ENCODE measurements around the gene PITHD1. TPM values are rescaled to one million over a fixed set of nuclear protein-coding genes. Genes with fewer than 3 reads are reported as not detected.

PITHD1 gene
- total and polyA plus RNA-seq, 8 donors: 18.1 to 62.0 (median 41.3) TPM

- Histone ChIP-seq H3K4me3 (peak within 1 kb of the TSS; percentile 70 to 87 (median 82)), H3K27ac (peak within 1 kb of the TSS; percentile 82 to 88 (median 84)), H3K4me1 (peaks cover 48 to 58% (median 55%) of the 10 kb centered on the region in 4 donors), H3K36me3 (peaks cover 43 to 62% (median 61%) of the 10 kb centered on the region in 4 donors), H3K9me3 (no peaks in the 10 kb centered on the region), H3K27me3 (no peaks in the 10 kb centered on the region)
- TF ChIP-seq POLR2A (IDR thresholded peaks at IDR 0.05): no peak
- TF ChIP-seq EP300 (IDR thresholded peaks at IDR 0.05): no peak
- TF ChIP-seq POLR2AphosphoS5 (IDR thresholded peaks at IDR 0.05): peak; percentile 64 to 96 (median 75)
- DNase-seq: peak; percentile 96 to 97
- intact Hi-C loops (cut with DNase I; ENCODE audit: low total_unique reads): no loop called here
- 1% methylated on average over 29 to 47 of the region's 47 CpGs for WGBS, 5 donors
Observed at GRCh38 chr1:23790696-23791515, 12.7 kb downstream of the PITHD1 start, which contains the start of gene LYPLA2. LYPLA2 (plus strand) TSS chr1:23791145; CDS start chr1:23792683, 1,538 bp downstream.

- DNase-seq: peak; percentile 49 to 60
- H3K27ac ChIP-seq: peak overlapping the region; percentile 82 to 88 (median 84)
- H3K36me3 ChIP-seq: peaks cover 41 to 62% (median 61%) of the 10 kb centered on the region in 4 donors
- no peaks in the 10 kb centered on the region for H3K27me3 ChIP-seq
- no peaks in the 10 kb centered on the region for H3K9me3 ChIP-seq
- H3K4me1 ChIP-seq: peaks cover 53 to 65% (median 62%) of the 10 kb centered on the region in 4 donors
- intact Hi-C loops (cut with DNase I; ENCODE audit: low total_unique reads): no loop called here
- H3K4me3 ChIP-seq: peak overlapping the region; percentile 70 to 87 (median 82)
- WGBS, 5 donors: 0 to 2% (median 1%) methylated on average over 7 to 15 of the region's 15 CpGs
- TF ChIP-seq EP300 (IDR thresholded peaks at IDR 0.05): no peak
- TF ChIP-seq POLR2AphosphoS5 (IDR thresholded peaks at IDR 0.05): no peak
- no peak for TF ChIP-seq POLR2A (IDR thresholded peaks at IDR 0.05)
- no peak for TF ChIP-seq CTCF (IDR thresholded peaks at IDR 0.05)
Observed at GRCh38 chr1:23791516-23792047, 13.4 kb downstream of the PITHD1 start.

- intact Hi-C loops (cut with DNase I; ENCODE audit: low total_unique reads): no loop called here
- Histone ChIP-seq H3K27me3 (no peaks in the 10 kb centered on the region), H3K27ac (peak overlapping the region; percentile 82 to 88 (median 84)), H3K4me3 (peak overlapping the region; percentile 70 to 87 (median 82)), H3K9me3 (no peaks in the 10 kb centered on the region), H3K36me3 (peaks cover 36 to 62% (median 61%) of the 10 kb centered on the region in 4 donors), H3K4me1 (peaks cover 60 to 73% (median 69%) of the 10 kb centered on the region in 4 donors)
- DNase-seq: no peak
- no peak for TF ChIP-seq POLR2AphosphoS5 (IDR thresholded peaks at IDR 0.05)
- TF ChIP-seq POLR2A (IDR thresholded peaks at IDR 0.05): no peak
- TF ChIP-seq CTCF (IDR thresholded peaks at IDR 0.05): no peak
- no peak for TF ChIP-seq EP300 (IDR thresholded peaks at IDR 0.05)
- WGBS, 5 donors: 36 to 59% (median 49%) methylated on average over 11 to 19 of the region's 19 CpGs
Observed at GRCh38 chr1:23792151-23792945, 14.1 kb downstream of the PITHD1 start.

- peak overlapping the region in 3 of 4 donors; percentile 70 to 87 (median 78) for H3K4me3 ChIP-seq
- H3K27ac ChIP-seq: peak overlapping the region; percentile 20 to 87 (median 82)
- H3K4me1 ChIP-seq: peaks cover 69 to 81% (median 77%) of the 10 kb centered on the region in 4 donors
- TF ChIP-seq EP300 (IDR thresholded peaks at IDR 0.05) (no peak), POLR2A (IDR thresholded peaks at IDR 0.05) (no peak), POLR2AphosphoS5 (IDR thresholded peaks at IDR 0.05) (peak in 1 of 3 donors; percentile 34), CTCF (IDR thresholded peaks at IDR 0.05) (peak in 1 of 7 experiments; percentile 8)
- DNase-seq: peak; percentile 89 to 90
- H3K36me3 ChIP-seq: peaks cover 30 to 62% (median 60%) of the 10 kb centered on the region in 4 donors
- 37 to 59% (median 51%) methylated on average over 8 to 16 of the region's 16 CpGs for WGBS, 5 donors
- no peaks in the 10 kb centered on the region for H3K27me3 ChIP-seq
- intact Hi-C loops (cut with DNase I; ENCODE audit: low total_unique reads): no loop called here
- H3K9me3 ChIP-seq: no peaks in the 10 kb centered on the region
Observed at GRCh38 chr1:23793018-23793781, 15.0 kb downstream of the PITHD1 start.

Data from stomach (tissue), 9 donors.